Measurements from ENCODE around the gene FOXP1. TPM values are rescaled to one million over a fixed set of nuclear protein-coding genes. Genes with fewer than 3 reads are reported as not detected.

The FOXP1 gene
- total and polyA plus RNA-seq, 2 of the 13 experiments (the other 11 are each of a cell fraction or from before 2014, with no cell fraction given), result 40.4 to 59.0 TPM

GRCh38 chr3:71582612-71583565 lies 639 bp downstream of the FOXP1 start (continued):
- TF ChIP-seq ELF4 (CRISPR knock-in tag; IDR thresholded peaks at IDR 0.05; ENCODE audit: borderline replicate concordance) (no peak; the same call in 1 of the 2 replicates), KDM4B (CRISPR knock-in tag; IDR thresholded peaks at IDR 0.05) (no peak), ZBTB1 (CRISPR knock-in tag; IDR thresholded peaks at IDR 0.05; ENCODE audit: borderline replicate concordance) (no peak; the same call in 1 of the 2 replicates), MTF1 (CRISPR knock-in tag; IDR thresholded peaks at IDR 0.05) (no peak), ZNF784 (CRISPR knock-in tag; IDR thresholded peaks at IDR 0.05; ENCODE audit: borderline replicate concordance) (peak; percentile 71; the same call in 1 of the 2 replicates), DNMT3B (CRISPR knock-in tag; conservative IDR thresholded peaks at IDR 0.05) (no peak), ZNF510 (CRISPR knock-in tag; IDR thresholded peaks at IDR 0.05; ENCODE audit: low read depth) (0 out of 2 replicates have a peak, but pooled peaks have one; percentile 7), ZNF891 (CRISPR knock-in tag; IDR thresholded peaks at IDR 0.05) (peak; percentile 65; the same call in 1 of the 2 replicates), TAF15 (IDR thresholded peaks at IDR 0.05; ENCODE audit: low read depth, low read length, poor library complexity, severe bottlenecking) (no peak), SP140L (CRISPR knock-in tag; IDR thresholded peaks at IDR 0.05; ENCODE audit: borderline replicate concordance) (no peak), HNRNPL (IDR thresholded peaks at IDR 0.05; ENCODE audit: low read depth, low read length) (0 out of 2 replicates have a peak, but pooled peaks have one; percentile 46), ZC3H13 (CRISPR knock-in tag; IDR thresholded peaks at IDR 0.05) (0 out of 2 replicates have a peak, but pooled peaks have one; percentile 17), ZNF749 (CRISPR knock-in tag; IDR thresholded peaks at IDR 0.05; ENCODE audit: borderline replicate concordance) (no peak), KAT7 (CRISPR knock-in tag; IDR thresholded peaks at IDR 0.05; ENCODE audit: borderline replicate concordance) (peak; percentile 46; the same call in 1 of the 2 replicates), AHDC1 (CRISPR knock-in tag; IDR thresholded peaks at IDR 0.05; ENCODE audit: borderline replicate concordance) (no peak), ZBTB26 (CRISPR knock-in tag; IDR thresholded peaks at IDR 0.05; ENCODE audit: borderline replicate concordance) (0 out of 2 replicates have a peak, but pooled peaks have one; percentile 3), FOXO4 (CRISPR knock-in tag; conservative IDR thresholded peaks at IDR 0.05) (no peak), HDAC1 (CRISPR knock-in tag; IDR thresholded peaks at IDR 0.05) (peak; percentile 55), MXD4 (CRISPR knock-in tag; IDR thresholded peaks at IDR 0.05) (peak; percentile 74)
